SK-N-SH treated with all-trans-retinoic acid at 6 μM for 48 hours (cell line): Measurements from ENCODE around the gene CNOT10.

Source experiments
- BACH2 ChIP-seq: fragments of 250-450 bp; sonication (Bioruptor Pico); IDR thresholded peaks from 2 replicates; pipeline ENCODE4 v1.9.0; 2021; ENCODE audit warnings: mild to moderate bottlenecking, borderline replicate concordance
- CREB5 ChIP-seq: fragments of 250-450 bp; sonication (Bioruptor Pico); IDR thresholded peaks from 2 replicates; pipeline ENCODE4 v1.5.1; 2020; ENCODE audit warnings: low read depth, mild to moderate bottlenecking, moderate library complexity
- ESRRG ChIP-seq: fragments of 250-450 bp; sonication (Bioruptor Pico); IDR thresholded peaks from 2 replicates; pipeline ENCODE4 v1.6.1; 2021; ENCODE audit warnings: mild to moderate bottlenecking
- PATZ1 ChIP-seq: fragments of 250-450 bp; sonication (Bioruptor Pico); IDR thresholded peaks from 2 replicates; pipeline ENCODE4 v1.8.0; 2020; ENCODE audit warnings: mild to moderate bottlenecking, moderate library complexity, borderline replicate concordance
- RARB ChIP-seq: fragments of 250-450 bp; sonication (Bioruptor Pico); IDR thresholded peaks from 2 replicates; pipeline ENCODE4 v1.8.0; 2021; ENCODE audit warnings: mild to moderate bottlenecking, moderate library complexity
- TSHZ2 ChIP-seq: fragments of 250-450 bp; sonication (Bioruptor Pico); IDR thresholded peaks from 2 replicates; pipeline ENCODE4 v1.5.0; 2020; ENCODE audit warnings: mild to moderate bottlenecking, moderate library complexity
- ZFP3 ChIP-seq: fragments of 250-450 bp; sonication (Bioruptor Pico); IDR thresholded peaks from 2 replicates; pipeline ENCODE4 v1.5.0; 2020; ENCODE audit warnings: mild to moderate bottlenecking, moderate library complexity
- ZNF565 ChIP-seq: fragments of 450-650 bp; formaldehyde crosslinking; conservative IDR thresholded peaks from 2 replicates; pipeline ENCODE4 v1.5.0; 2020; ENCODE audit warnings: low read depth, mild to moderate bottlenecking, moderate library complexity
- ZNF8 ChIP-seq: fragments of 450-650 bp; formaldehyde crosslinking; IDR thresholded peaks from 2 replicates; pipeline ENCODE4 v1.5.0; 2020; ENCODE audit warnings: mild to moderate bottlenecking, moderate library complexity

GRCh38 chr3:32755761-32756160, 70.8 kb downstream of the CNOT10 start:
- TF ChIP-seq BACH2 (CRISPR knock-in tag) (no peak), PATZ1 (CRISPR knock-in tag) (no peak), TSHZ2 (CRISPR knock-in tag) (no peak), ZNF565 (CRISPR knock-in tag) (no peak), ZFP3 (CRISPR knock-in tag) (no peak), RARB (CRISPR knock-in tag) (no peak), ZNF8 (CRISPR knock-in tag) (no peak), ESRRG (no peak), CREB5 (CRISPR knock-in tag) (no peak)
